Spinal cord (tissue), 10 donors: ENCODE data around the gene TFF3. TPM values are rescaled to one million over a fixed set of nuclear protein-coding genes. Genes with fewer than 3 reads are reported as not detected.

ENCODE experiments used
- DNase-seq, 6 donors: peaks; one replicate each; pipeline versions ENCODE4 v3.0.0 to v3.0.0-alpha.2; 2013 to 2015; ENCODE audit warnings: low spot score in 6 of 6, low read depth in 4 of 6
- H3K27ac ChIP-seq: one replicate; pipeline ENCODE4 v1.5.1; 2013; ENCODE audit warnings: low read depth, low read length, control low read depth
- H3K27me3 ChIP-seq: one replicate; pipeline ENCODE4 v1.6.1; 2013; ENCODE audit warnings: low read length; ENCODE audit not compliant: control insufficient read depth, insufficient read depth
- H3K36me3 ChIP-seq: one replicate; pipeline ENCODE4 v1.6.1; 2013; ENCODE audit warnings: low read length; ENCODE audit not compliant: control insufficient read depth, insufficient read depth
- H3K4me1 ChIP-seq: one replicate; pipeline ENCODE4 v1.6.1; 2013; ENCODE audit warnings: low read length; ENCODE audit not compliant: control insufficient read depth, insufficient read depth
- H3K4me3 ChIP-seq: one replicate; pipeline ENCODE4 v1.5.1; 2013; ENCODE audit warnings: low read depth, low read length, control low read depth
- H3K9me3 ChIP-seq: one replicate; pipeline ENCODE4 v1.6.1; 2013; ENCODE audit warnings: low read length; ENCODE audit not compliant: control insufficient read depth, insufficient read depth
- WGBS: methylation state at CpG from one replicate; pipeline ENCODE4 v1.1.5; 2013; ENCODE audit warnings: missing lambda C conversion rate; ENCODE audit not compliant: insufficient coverage; 5-methylcytosine and 5-hydroxymethylcytosine counted together
- polyA plus RNA-seq, 2 donors: library from polyadenylated mRNA; unstranded; fragments of 120-200 nt; gene quantifications; one replicate each; pipeline ENCODE4 v1.2.1, GENCODE V29; 2013; ENCODE audit not compliant: insufficient read length in 2 of 2
- total RNA-seq, 2 donors: library from RNA; depleted of rRNA in 1 of 2; stranded (reverse); fragments of 120-200 nt in 1 of 2; fragments of >200 nt in 1 of 2; gene quantifications; one replicate each; pipeline versions ENCODE4 v1.2.3 to v1.2.4, GENCODE V29; 2013 to 2014
- donor health status: healthy.

The TFF3 gene
- total and polyA plus RNA-seq, 4 donors, result 2.0 to 8.3 (median 2.3) TPM

GRCh38 chr21:42348762-42349161, 33.6 kb upstream of the TFF3 start:
- DNase-seq, result no peak
- 100% methylated on average over 2 of the region's 2 CpGs for WGBS
- H3K9me3 ChIP-seq, result no peaks in the 10 kb centered on the region
- H3K4me1 ChIP-seq, result peaks cover 15% of the 10 kb centered on the region
- no peaks in the 10 kb centered on the region for H3K27me3 ChIP-seq
- H3K27ac ChIP-seq, result no peak overlapping the region
- H3K36me3 ChIP-seq, result no peaks in the 10 kb centered on the region
- H3K4me3 ChIP-seq, result no peak overlapping the region

DNA sequence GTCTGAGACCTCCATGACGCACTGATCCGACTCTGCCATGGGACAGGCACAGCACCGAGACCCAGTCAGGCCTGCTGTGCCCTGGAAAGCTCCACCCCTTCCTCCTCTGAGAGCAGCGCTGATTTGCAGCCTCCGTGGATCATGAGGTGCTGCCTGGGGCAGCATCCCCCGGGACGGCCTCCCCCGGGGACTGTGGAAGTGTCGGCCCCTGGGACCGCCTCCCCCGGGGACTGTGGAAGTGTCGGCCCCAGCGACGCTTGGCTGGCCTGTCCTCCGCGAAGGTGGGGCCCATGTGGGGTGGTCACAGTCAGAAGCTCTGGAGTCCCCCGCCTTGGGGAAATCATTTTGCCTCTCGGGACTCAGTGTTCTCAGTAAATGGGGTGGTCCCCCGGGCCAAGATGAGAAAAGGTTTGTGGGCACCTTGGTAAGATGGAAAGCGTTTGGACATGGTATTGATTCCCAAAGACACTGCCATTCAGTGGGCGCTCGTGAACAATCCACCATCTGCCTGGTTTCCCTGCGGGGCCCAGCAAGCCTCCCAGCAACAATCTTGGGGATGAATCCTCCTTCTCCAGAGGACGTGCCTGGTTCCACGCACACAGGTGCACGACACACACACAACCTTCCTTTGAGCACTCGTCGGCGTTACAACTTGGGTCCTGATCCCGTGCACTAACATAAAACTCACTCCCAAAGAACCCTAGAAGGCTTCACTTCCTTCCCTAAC, 32.6 kb upstream of the TFF3 start:
- DNase-seq, result no peak
- WGBS, result 92% methylated on average over 30 of the region's 30 CpGs
- Histone ChIP-seq H3K27ac (no peak overlapping the region), H3K36me3 (no peaks in the 10 kb centered on the region), H3K9me3 (no peaks in the 10 kb centered on the region), H3K4me3 (no peak overlapping the region), H3K4me1 (peaks cover 15% of the 10 kb centered on the region), H3K27me3 (no peaks in the 10 kb centered on the region)

GRCh38 chr21:42346866-42347600, 31.8 kb upstream of the TFF3 start:
- peaks cover 15% of the 10 kb centered on the region for H3K4me1 ChIP-seq
- no peaks in the 10 kb centered on the region for H3K9me3 ChIP-seq
- no peak overlapping the region for H3K4me3 ChIP-seq
- H3K36me3 ChIP-seq, result no peaks in the 10 kb centered on the region
- H3K27me3 ChIP-seq, result no peaks in the 10 kb centered on the region
- no peak for DNase-seq
- 90% methylated on average over 29 of the region's 30 CpGs for WGBS
- H3K27ac ChIP-seq, result no peak overlapping the region

DNA sequence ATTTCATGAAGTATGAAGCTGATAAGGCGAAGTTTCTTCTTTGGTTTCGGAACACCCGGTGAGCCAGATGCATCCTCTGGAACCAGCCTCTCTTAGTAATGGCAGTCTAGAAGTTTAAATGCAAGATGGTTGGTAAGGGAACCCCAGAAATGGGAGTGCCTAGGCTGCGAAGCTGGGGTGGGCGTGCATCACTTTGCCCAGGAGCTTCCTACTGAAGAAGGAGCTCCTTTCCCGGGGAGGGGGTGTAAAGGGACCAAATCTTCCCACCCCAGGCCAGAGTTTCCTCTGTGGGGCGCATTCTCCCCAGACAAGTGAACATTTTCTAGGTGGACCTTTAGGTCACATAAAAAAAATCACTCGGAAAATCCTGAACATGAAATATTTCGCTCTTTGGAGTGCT, 31.2 kb upstream of the TFF3 start:
- Histone ChIP-seq H3K27me3 (no peaks in the 10 kb centered on the region), H3K27ac (no peak overlapping the region), H3K9me3 (no peaks in the 10 kb centered on the region), H3K36me3 (no peaks in the 10 kb centered on the region), H3K4me3 (no peak overlapping the region), H3K4me1 (peaks cover 15% of the 10 kb centered on the region)
- DNase-seq, result no peak
- WGBS, result 93% methylated on average over 7 of the region's 9 CpGs

DNA sequence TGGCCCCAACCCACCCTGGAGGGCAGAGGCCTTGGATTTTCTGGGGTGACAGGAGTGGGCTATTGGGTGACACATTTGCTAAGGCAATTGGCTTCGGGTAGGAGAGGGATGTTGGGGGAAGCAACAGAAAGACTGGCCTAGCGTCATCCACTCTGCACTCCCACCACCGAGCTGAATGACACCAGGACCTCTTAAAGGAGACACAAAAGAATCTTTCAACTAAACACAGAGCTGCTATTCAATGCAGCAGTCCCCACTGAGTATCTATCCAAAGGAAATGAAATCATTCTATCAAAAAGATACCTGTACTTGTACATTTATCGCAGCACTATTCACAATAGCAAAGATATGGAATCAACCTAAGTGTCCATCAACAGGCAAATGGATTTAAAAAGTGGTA, 29.4 kb upstream of the TFF3 start:
- 47% methylated on average over 2 of the region's 4 CpGs for WGBS
- Histone ChIP-seq H3K4me3 (no peak overlapping the region), H3K4me1 (peaks cover 3% of the 10 kb centered on the region), H3K36me3 (no peaks in the 10 kb centered on the region), H3K27me3 (no peaks in the 10 kb centered on the region), H3K9me3 (no peaks in the 10 kb centered on the region), H3K27ac (no peak overlapping the region)
- DNase-seq, result peak in 1 of 6 donors; percentile 14

DNA sequence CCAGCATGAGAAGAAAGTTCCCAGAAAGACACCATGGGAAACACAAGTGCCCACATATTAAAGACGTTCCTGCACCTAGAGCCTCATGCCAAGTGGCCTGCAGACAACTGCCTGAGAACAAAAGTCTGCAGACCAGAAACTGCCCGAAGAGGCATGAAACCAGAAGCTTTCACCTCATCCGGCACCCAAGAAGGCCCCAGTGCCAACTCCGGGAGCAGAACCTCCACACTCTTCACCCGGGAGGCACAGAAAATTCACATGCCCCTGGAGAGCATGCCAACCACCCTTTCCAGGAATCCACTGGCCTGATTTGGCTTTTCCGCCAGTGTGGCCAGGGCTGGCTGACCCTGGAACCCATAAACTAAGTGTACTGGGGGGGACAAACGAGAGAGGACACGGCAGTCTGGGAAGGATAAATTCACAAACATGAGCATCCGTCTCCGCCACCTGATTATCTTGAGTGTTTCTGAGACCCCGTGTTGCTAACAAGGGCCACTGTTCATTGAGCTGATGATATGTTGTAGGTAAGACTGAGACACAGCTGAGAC, 28.8 kb upstream of the TFF3 start:
- Histone ChIP-seq H3K27ac (no peak overlapping the region), H3K4me1 (peaks cover 4% of the 10 kb centered on the region), H3K4me3 (no peak overlapping the region), H3K27me3 (no peaks in the 10 kb centered on the region), H3K9me3 (no peaks in the 10 kb centered on the region), H3K36me3 (no peaks in the 10 kb centered on the region)
- 85% methylated on average over 11 of the region's 11 CpGs for WGBS
- no peak for DNase-seq

- H3K27ac ChIP-seq, result no peak overlapping the region
- 88% methylated on average over 6 of the region's 6 CpGs for WGBS
- peaks cover 9% of the 10 kb centered on the region for H3K4me1 ChIP-seq
- no peak for DNase-seq
- no peaks in the 10 kb centered on the region for H3K36me3 ChIP-seq
- no peak overlapping the region for H3K4me3 ChIP-seq
- H3K9me3 ChIP-seq, result no peaks in the 10 kb centered on the region
- H3K27me3 ChIP-seq, result no peaks in the 10 kb centered on the region
Observed at GRCh38 chr21:42343556-42343955, 28.3 kb upstream of the TFF3 start.

GRCh38 chr21:42343101-42343500, 27.9 kb upstream of the TFF3 start:
- H3K36me3 ChIP-seq, result no peaks in the 10 kb centered on the region
- peaks cover 13% of the 10 kb centered on the region for H3K4me1 ChIP-seq
- WGBS, result 87% methylated on average over 10 of the region's 10 CpGs
- no peak overlapping the region for H3K27ac ChIP-seq
- no peak overlapping the region for H3K4me3 ChIP-seq
- no peak for DNase-seq
- no peaks in the 10 kb centered on the region for H3K9me3 ChIP-seq
- H3K27me3 ChIP-seq, result no peaks in the 10 kb centered on the region

- H3K4me3 ChIP-seq, result no peak overlapping the region
- H3K9me3 ChIP-seq, result no peaks in the 10 kb centered on the region
- H3K4me1 ChIP-seq, result peaks cover 19% of the 10 kb centered on the region
- H3K36me3 ChIP-seq, result no peaks in the 10 kb centered on the region
- H3K27me3 ChIP-seq, result no peaks in the 10 kb centered on the region
- no peak for DNase-seq
- 95% methylated on average over 13 of the region's 15 CpGs for WGBS
- no peak overlapping the region for H3K27ac ChIP-seq
Observed at GRCh38 chr21:42341776-42342542, 26.8 kb upstream of the TFF3 start.
